SK-N-SH (cell line): ENCODE measurements around the gene COG3. TPM values are rescaled to one million over a fixed set of nuclear protein-coding genes. Genes with fewer than 3 reads are reported as not detected.

Experiments used
- CTCF ChIA-PET: fragments of 300-600, 350-600 bp; formaldehyde crosslinking; extraction: SDS; loops from one replicate; lab custom pipeline; 2021; lab: Yijun Ruan, JAX
- POLR2A ChIA-PET: fragments of 350-600 bp; sonication (Branson Sonifier 250); formaldehyde crosslinking; extraction: SDS; loops from one replicate; lab custom pipeline; 2020; ENCODE audit warnings: antibody characterized with exemption, inconsistent platforms; lab: Yijun Ruan, JAX
- DNase-seq: peaks from one replicate; pipeline ENCODE4 v3.0.0; 2012
- H2AFZ ChIP-seq: fragments of 200-600 bp; sonication (generic); 2 replicates; pipeline ENCODE4 v1.8.1; 2016; ENCODE audit warnings: antibody characterized with exemption, mild to moderate bottlenecking, low read depth
- H3F3A ChIP-seq: fragments of 200-600 bp; sonication (generic); replicated peaks from 2 replicates; pipeline ENCODE3; 2016; ENCODE audit warnings: antibody characterized with exemption, mild to moderate bottlenecking; ENCODE audit not compliant: insufficient read depth
- H3K27ac ChIP-seq, 2 experiments: fragments of 200-500 bp in 1 of 2; fragments of 200-600 bp in 1 of 2; sonication (Bioruptor generic) in 1 of 2; sonication (generic), shearing (Covaris generic) in 1 of 2; 2 replicates each; pipeline versions ENCODE4 v1.5.1 to v1.6.1; 2014 to 2016; ENCODE audit warnings: low read depth in 2 of 2, inconsistent platforms in 1 of 2, low read length in 1 of 2, mild to moderate bottlenecking in 1 of 2, mixed read lengths in 1 of 2
- H3K27me3 ChIP-seq: fragments of 200-600 bp; sonication (generic), shearing (Covaris generic); 2 replicates; pipeline ENCODE4 v1.6.1; 2016; ENCODE audit warnings: mixed run types; ENCODE audit not compliant: insufficient read depth
- H3K36me3 ChIP-seq, 2 experiments: fragments of 200-500 bp in 1 of 2; fragments of 200-600 bp in 1 of 2; sonication (Bioruptor generic) in 1 of 2; sonication (generic) in 1 of 2; replicated peaks in 1 of 2; 2 replicates each; pipeline versions ENCODE3 to v1.5.1; 2014 to 2016; ENCODE audit warnings: low read length in 1 of 2, mild to moderate bottlenecking in 1 of 2; ENCODE audit not compliant: insufficient read depth in 2 of 2, control insufficient read depth in 1 of 2
- H3K4me1 ChIP-seq, 2 experiments: fragments of 200-500 bp in 1 of 2; fragments of 200-600 bp in 1 of 2; sonication (Bioruptor generic) in 1 of 2; sonication (generic), shearing (Covaris generic) in 1 of 2; 2 replicates each; pipeline versions ENCODE4 v1.5.1 to v1.6.1; 2014 to 2016; ENCODE audit warnings: low read depth in 1 of 2, low read length in 1 of 2, mixed run types in 1 of 2; ENCODE audit not compliant: insufficient read depth in 2 of 2, control insufficient read depth in 1 of 2
- H3K4me2 ChIP-seq: fragments of 200-600 bp; sonication (generic), shearing (Covaris generic); 2 replicates; pipeline ENCODE4 v1.6.1; 2017; ENCODE audit warnings: mixed run types
- H3K4me3 ChIP-seq, 2 experiments: fragments of 200-500 bp in 1 of 2; fragments of 200-600 bp in 1 of 2; sonication (Bioruptor generic) in 1 of 2; sonication (generic), shearing (Covaris generic) in 1 of 2; 2 replicates each; pipeline versions ENCODE4 v1.5.1 to v1.8.1; 2014 to 2016; ENCODE audit warnings: low read depth in 2 of 2, inconsistent platforms in 1 of 2, low read length in 1 of 2, mild to moderate bottlenecking in 1 of 2, mixed read lengths in 1 of 2, moderate library complexity in 1 of 2
- H3K79me2 ChIP-seq: fragments of 200-600 bp; sonication (generic); 2 replicates; pipeline ENCODE4 v1.8.1; 2017; ENCODE audit warnings: mild to moderate bottlenecking; ENCODE audit not compliant: insufficient read depth
- H3K9ac ChIP-seq: fragments of 200-600 bp; sonication (generic); 2 replicates; pipeline ENCODE4 v1.6.1; 2017; ENCODE audit warnings: mixed run types
- H3K9me2 ChIP-seq: fragments of 200-600 bp; sonication (generic); 2 replicates; pipeline ENCODE4 v1.6.1; 2017; ENCODE audit warnings: mixed run types
- H3K9me3 ChIP-seq: fragments of 200-600 bp; sonication (generic); 2 replicates; pipeline ENCODE4 v1.6.1; 2017; ENCODE audit warnings: mixed run types, mild to moderate bottlenecking, moderate library complexity
- H4K20me1 ChIP-seq: fragments of 200-600 bp; sonication (generic); 2 replicates; pipeline ENCODE4 v1.6.1; 2017; ENCODE audit warnings: mild to moderate bottlenecking, mixed run types; ENCODE audit not compliant: insufficient read depth
- ELF1 ChIP-seq: IDR thresholded peaks from 2 replicates; pipeline ENCODE4 v1.4.0; 2012
- EP300 ChIP-seq, 2 experiments: IDR thresholded peaks; 2 replicates each; pipeline versions ENCODE4 v1.4.0 to v1.6.1; 2012; ENCODE audit warnings: borderline replicate concordance in 1 of 2, low read depth in 1 of 2, low read length in 1 of 2
- EZH2phosphoT487 ChIP-seq: fragments of 200-600 bp; sonication (generic); IDR thresholded peaks from 2 replicates; pipeline ENCODE4 v1.6.1; 2017; ENCODE audit warnings: low read depth, mixed run types, mild to moderate bottlenecking, antibody characterized with exemption, moderate library complexity, borderline replicate concordance
- FOSL2 ChIP-seq: IDR thresholded peaks from 2 replicates; pipeline ENCODE4 v1.4.0; 2012; ENCODE audit warnings: low read depth, mild to moderate bottlenecking, moderate library complexity, borderline replicate concordance
- FOXM1 ChIP-seq: IDR thresholded peaks from 2 replicates; pipeline ENCODE4 v1.4.0; 2012; ENCODE audit warnings: low read depth, mild to moderate bottlenecking
- JUND ChIP-seq: IDR thresholded peaks from 2 replicates; pipeline ENCODE4 v1.4.0; 2012
- MEF2A ChIP-seq: IDR thresholded peaks from 2 replicates; pipeline ENCODE4 v1.4.0; 2012; ENCODE audit warnings: low read depth, borderline replicate concordance
- NFIC ChIP-seq: IDR thresholded peaks from 2 replicates; pipeline ENCODE4 v1.4.0; 2012; ENCODE audit warnings: borderline replicate concordance
- RAD21 ChIP-seq: IDR thresholded peaks from 2 replicates; pipeline ENCODE4 v1.6.1; 2012; ENCODE audit warnings: mild to moderate bottlenecking, low read length
- YY1 ChIP-seq: IDR thresholded peaks from 2 replicates; pipeline ENCODE4 v1.4.0; 2012; ENCODE audit warnings: low read depth, mild to moderate bottlenecking
- WGBS: methylation state at CpG from one replicate; pipeline ENCODE4 v1.1.6; 2017; ENCODE audit warnings: low lambda C conversion rate; 5-methylcytosine and 5-hydroxymethylcytosine counted together
- polyA plus RNA-seq, 3 experiments: library from polyadenylated mRNA; depleted of rRNA; stranded (reverse); fragments of >200 nt; gene quantifications; 2 replicates each; pipeline ENCODE4 v1.2.3, GENCODE V29; 2012
- TF ChIP-seq, protein P1 (sequence below): fragments of 150-350 bp; IDR thresholded peaks from 2 replicates; pipeline ENCODE4 v1.6.1; 2017; ENCODE audit warnings: antibody characterized with exemption, low read length, low read depth, borderline replicate concordance
- TF ChIP-seq, protein P2 (sequence below): fragments of 200-600 bp; sonication (generic); IDR thresholded peaks from 2 replicates; pipeline ENCODE4 v1.6.1; 2017; ENCODE audit warnings: antibody characterized with exemption, mild to moderate bottlenecking, moderate library complexity
- TF ChIP-seq, protein P3 (sequence below): fragments of 150-350 bp; IDR thresholded peaks from 2 replicates; pipeline ENCODE4 v1.6.1; 2016; ENCODE audit warnings: mild to moderate bottlenecking, low read depth, low read length

COG3 gene
- polyA plus RNA-seq, 1 of the 3 experiments (the other 2 are of a cell fraction), result 25.6 TPM

DNA sequence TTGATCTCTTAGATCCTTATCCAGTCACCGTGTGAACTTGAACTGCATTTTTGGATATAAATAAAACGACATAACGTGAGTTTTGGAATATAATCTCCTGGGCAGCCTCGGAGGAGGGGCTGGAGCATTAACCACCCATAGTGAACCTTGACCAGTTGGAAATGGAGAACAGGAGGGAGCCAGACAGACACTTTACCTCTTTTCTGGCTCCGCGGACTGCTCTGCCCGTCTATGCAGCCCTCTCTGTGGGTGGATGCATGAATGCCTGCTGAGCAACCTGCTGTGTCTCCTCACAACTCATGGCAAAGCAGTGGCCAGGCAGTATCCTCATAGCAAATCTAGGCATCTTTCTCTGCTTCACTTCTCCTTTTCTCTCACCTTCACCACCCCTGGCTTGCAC is 10.5 kb upstream of the COG3 start (continued):
- TF ChIP-seq JUND, result no peak

DNA sequence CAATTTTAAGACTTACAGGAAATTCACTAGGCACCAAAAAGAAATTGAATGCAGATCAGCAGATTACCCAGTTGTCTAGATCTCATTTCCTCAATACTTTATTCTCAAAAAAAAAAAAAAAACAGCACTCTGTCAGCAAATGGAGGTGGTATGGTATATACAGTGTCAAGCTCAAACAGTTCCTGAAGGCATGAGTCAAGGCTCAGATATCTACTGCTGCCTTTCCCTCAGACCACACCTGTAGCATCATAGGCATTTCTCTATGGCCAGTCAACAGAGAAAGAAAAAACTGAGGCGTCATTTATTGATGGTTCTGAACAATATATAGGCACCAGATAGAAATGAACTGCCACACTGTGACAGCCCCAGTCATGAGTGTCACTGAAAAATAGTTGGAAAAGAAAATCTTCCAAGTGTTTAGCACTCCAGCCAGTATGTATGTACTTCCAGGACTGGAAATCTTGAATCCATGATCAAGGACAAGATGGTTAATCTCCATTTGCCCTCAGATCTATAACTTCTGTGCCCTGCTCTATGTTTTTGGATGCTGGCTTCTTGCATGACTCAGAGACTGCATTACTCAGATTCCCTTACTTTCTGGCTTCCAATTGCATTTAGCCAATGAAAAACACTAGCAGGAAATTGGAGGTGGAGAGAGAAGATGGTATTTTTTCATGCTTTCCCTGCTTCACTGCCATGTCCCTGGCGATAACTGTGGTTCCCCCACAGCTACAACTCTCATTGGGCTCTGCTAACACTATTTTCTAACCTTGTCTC is 8.4 kb upstream of the COG3 start:
- no peak for DNase-seq
- Histone ChIP-seq H3K9me2 (no peaks in the 10 kb centered on the region), H3K27me3 (no peaks in the 10 kb centered on the region), H3K9me3 (no peaks in the 10 kb centered on the region), H3F3A (peaks cover 5% of the 10 kb centered on the region), H3K4me1 (peaks cover 0 to 5% of the 10 kb centered on the region in 2 experiments; a peak in 1 of 4 replicates), H3K4me2 (no peak overlapping the region), H2AFZ (peak overlapping the region; percentile 70; the same call in 1 of the 2 replicates), H4K20me1 (no peaks in the 10 kb centered on the region), H3K9ac (no peak overlapping the region), H3K79me2 (no peaks in the 10 kb centered on the region), H3K27ac (peak overlapping the region in 1 of 2 experiments; percentile 16; a peak in 1 of 4 replicates), H3K36me3 (no peaks in the 10 kb centered on the region), H3K4me3 (no peak overlapping the region; a peak in 1 of 4 replicates)
- 57% methylated on average over 2 of the region's 2 CpGs for WGBS
- ChIA-PET CTCF (no interaction called here), POLR2A (no interaction called here)
- TF ChIP-seq JUND (peak; percentile 36; the same call in 1 of the 2 replicates), EZH2phosphoT487 (no peak), FOSL2 (peak; percentile 59; the same call in 1 of the 2 replicates)

DNA sequence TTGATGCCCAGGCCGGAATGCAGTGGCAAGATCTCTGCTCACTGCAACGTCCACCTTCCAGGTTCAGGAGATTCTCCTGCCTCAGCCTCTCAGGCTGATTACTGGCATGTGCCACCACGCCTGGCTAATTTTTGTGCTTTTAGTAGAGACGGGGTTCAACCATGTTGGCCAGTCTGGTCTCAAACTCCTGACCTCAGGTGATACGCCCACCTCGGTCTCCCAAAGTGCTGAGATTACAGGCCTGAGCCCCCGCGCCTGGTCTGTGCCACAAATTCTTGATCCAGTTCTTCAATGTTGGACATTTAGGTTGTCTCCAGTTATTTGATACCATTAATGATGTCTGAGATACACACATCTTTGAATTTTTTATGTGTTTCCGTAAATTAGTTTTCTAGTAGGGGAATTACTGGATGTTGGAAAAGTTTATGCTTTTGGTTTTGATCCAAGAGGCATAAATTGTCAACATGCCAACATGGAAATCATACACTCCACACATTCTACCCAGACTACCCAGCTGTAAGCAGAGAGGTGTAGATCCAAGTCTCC is 525 bp upstream of the COG3 start:
- H3K27me3 ChIP-seq, result no peaks in the 10 kb centered on the region
- H3K9ac ChIP-seq, result peak overlapping the region; percentile 94; the same call in 1 of the 2 replicates
- H3K4me2 ChIP-seq, result peak overlapping the region; percentile 38
- peak overlapping the region; percentile 85 to 91 for H3K27ac ChIP-seq
- no peaks in the 10 kb centered on the region for H3K9me3 ChIP-seq
- H3K79me2 ChIP-seq, result peaks cover 49% of the 10 kb centered on the region
- peaks cover 15% of the 10 kb centered on the region for H3F3A ChIP-seq
- ChIA-PET CTCF (interaction anchor here (1.0 kb wide), 1 partner anchor 11 kb away, joined by 3 read pairs; no protein-coding TSS in a partner anchor), POLR2A (interaction anchor here (1.0 to 1.4 kb wide), 2 partner anchors 123 to 124 kb away, joined by 4 to 7 read pairs; partner anchors contain the start of gene TPT1)
- DNase-seq, result no peak
- no peaks in the 10 kb centered on the region for H3K9me2 ChIP-seq
- peaks cover 38% of the 10 kb centered on the region for H4K20me1 ChIP-seq
- WGBS, result 92% methylated on average over 9 of the region's 9 CpGs
- TF ChIP-seq RAD21 (peak; percentile 30; the same call in 1 of the 2 replicates), FOXM1 (no peak), ELF1 (no peak), NFIC (peak; percentile 30; the same call in 1 of the 2 replicates), MEF2A (no peak), FOSL2 (no peak), EP300 (IDR thresholded peaks at IDR 0.05; ENCODE audit: borderline replicate concordance in 1 of 2, low read depth in 1 of 2, low read length in 1 of 2) (0 out of 4 replicates have a peak, but pooled peaks of 1 of the 2 experiments have one; percentile 40), EZH2phosphoT487 (no peak), YY1 (no peak)
- TF ChIP-seq, protein P1, sequence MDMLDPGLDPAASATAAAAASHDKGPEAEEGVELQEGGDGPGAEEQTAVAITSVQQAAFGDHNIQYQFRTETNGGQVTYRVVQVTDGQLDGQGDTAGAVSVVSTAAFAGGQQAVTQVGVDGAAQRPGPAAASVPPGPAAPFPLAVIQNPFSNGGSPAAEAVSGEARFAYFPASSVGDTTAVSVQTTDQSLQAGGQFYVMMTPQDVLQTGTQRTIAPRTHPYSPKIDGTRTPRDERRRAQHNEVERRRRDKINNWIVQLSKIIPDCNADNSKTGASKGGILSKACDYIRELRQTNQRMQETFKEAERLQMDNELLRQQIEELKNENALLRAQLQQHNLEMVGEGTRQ, result no peak
- TF ChIP-seq, protein P2, sequence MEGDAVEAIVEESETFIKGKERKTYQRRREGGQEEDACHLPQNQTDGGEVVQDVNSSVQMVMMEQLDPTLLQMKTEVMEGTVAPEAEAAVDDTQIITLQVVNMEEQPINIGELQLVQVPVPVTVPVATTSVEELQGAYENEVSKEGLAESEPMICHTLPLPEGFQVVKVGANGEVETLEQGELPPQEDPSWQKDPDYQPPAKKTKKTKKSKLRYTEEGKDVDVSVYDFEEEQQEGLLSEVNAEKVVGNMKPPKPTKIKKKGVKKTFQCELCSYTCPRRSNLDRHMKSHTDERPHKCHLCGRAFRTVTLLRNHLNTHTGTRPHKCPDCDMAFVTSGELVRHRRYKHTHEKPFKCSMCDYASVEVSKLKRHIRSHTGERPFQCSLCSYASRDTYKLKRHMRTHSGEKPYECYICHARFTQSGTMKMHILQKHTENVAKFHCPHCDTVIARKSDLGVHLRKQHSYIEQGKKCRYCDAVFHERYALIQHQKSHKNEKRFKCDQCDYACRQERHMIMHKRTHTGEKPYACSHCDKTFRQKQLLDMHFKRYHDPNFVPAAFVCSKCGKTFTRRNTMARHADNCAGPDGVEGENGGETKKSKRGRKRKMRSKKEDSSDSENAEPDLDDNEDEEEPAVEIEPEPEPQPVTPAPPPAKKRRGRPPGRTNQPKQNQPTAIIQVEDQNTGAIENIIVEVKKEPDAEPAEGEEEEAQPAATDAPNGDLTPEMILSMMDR, result peak; percentile 45; the same call in 1 of the 2 replicates
- TF ChIP-seq, protein P3, sequence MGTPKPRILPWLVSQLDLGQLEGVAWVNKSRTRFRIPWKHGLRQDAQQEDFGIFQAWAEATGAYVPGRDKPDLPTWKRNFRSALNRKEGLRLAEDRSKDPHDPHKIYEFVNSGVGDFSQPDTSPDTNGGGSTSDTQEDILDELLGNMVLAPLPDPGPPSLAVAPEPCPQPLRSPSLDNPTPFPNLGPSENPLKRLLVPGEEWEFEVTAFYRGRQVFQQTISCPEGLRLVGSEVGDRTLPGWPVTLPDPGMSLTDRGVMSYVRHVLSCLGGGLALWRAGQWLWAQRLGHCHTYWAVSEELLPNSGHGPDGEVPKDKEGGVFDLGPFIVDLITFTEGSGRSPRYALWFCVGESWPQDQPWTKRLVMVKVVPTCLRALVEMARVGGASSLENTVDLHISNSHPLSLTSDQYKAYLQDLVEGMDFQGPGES, result no peak
- H2AFZ ChIP-seq, result peak overlapping the region; percentile 94
- H3K36me3 ChIP-seq, result peaks cover 4 to 16% of the 10 kb centered on the region in 2 experiments
- H3K4me1 ChIP-seq, result peaks cover 5 to 16% of the 10 kb centered on the region in 2 experiments; a peak in 3 of 4 replicates
- peak overlapping the region; percentile 88 to 99 for H3K4me3 ChIP-seq
